GM11168 (cell line): Measurements from ENCODE around the gene OPRD1.
"Not testable (repeated sequence)": the region's sequence is repeated elsewhere in the genome, so short reads cannot be mapped to it uniquely, and the experiment has no call there.

ENCODE experiments used
- in situ Hi-C: fragments of 300-500 bp; cut with MboI; formaldehyde crosslinking; loops from one replicate; pipeline ENCODE4 v1.12.0; 2022; ENCODE audit warnings: low sequenced_read_pairs; ENCODE audit not compliant: unreplicated experiment

The OPRD1 gene

GRCh38 chr1:28835237-28835650 is 23.3 kb downstream of the OPRD1 start:
- in situ Hi-C loops: no loop called here

- in situ Hi-C loops: no loop called here
Observed at GRCh38 chr1:28836421-28836956, 24.5 kb downstream of the OPRD1 start.

GRCh38 chr1:28840928-28841544 is 29.1 kb downstream of the OPRD1 start:
- in situ Hi-C loops: no loop called here

- in situ Hi-C loops: no loop called here
Observed at GRCh38 chr1:28845786-28846543, 34.0 kb downstream of the OPRD1 start.

GRCh38 chr1:28847207-28847606 is 35.2 kb downstream of the OPRD1 start:
- in situ Hi-C loops: not testable (repeated sequence)

GRCh38 chr1:28848416-28848815 is 36.4 kb downstream of the OPRD1 start:
- in situ Hi-C loops: no loop called here

- in situ Hi-C loops: no loop called here
Observed at GRCh38 chr1:28853093-28853742, 41.2 kb downstream of the OPRD1 start.

GRCh38 chr1:28854406-28854805 is 42.4 kb downstream of the OPRD1 start:
- in situ Hi-C loops: not testable (repeated sequence)

- in situ Hi-C loops: no loop called here
Observed at GRCh38 chr1:28855046-28855445, 43.1 kb downstream of the OPRD1 start.

- in situ Hi-C loops: no loop called here
Observed at GRCh38 chr1:28855469-28855951, 43.5 kb downstream of the OPRD1 start.

- in situ Hi-C loops: no loop called here
Observed at GRCh38 chr1:28855969-28856368, 44.0 kb downstream of the OPRD1 start.

GRCh38 chr1:28860332-28861073 is 48.5 kb downstream of the OPRD1 start:
- in situ Hi-C loops: loop anchor here (10.0 kb wide), 1 partner anchor 346 kb away; no protein-coding TSS in a partner anchor

- in situ Hi-C loops: loop anchor here (10.0 kb wide), 1 partner anchor 348 kb away; no protein-coding TSS in a partner anchor
Observed at GRCh38 chr1:28862571-28863403, 50.8 kb downstream of the OPRD1 start.

GRCh38 chr1:28864695-28865094 is 52.7 kb downstream of the OPRD1 start:
- in situ Hi-C loops: loop anchor here (5.0 to 10.0 kb wide), 2 partner anchors 82 to 350 kb away; no protein-coding TSS in a partner anchor

GRCh38 chr1:28865997-28866650 is 54.2 kb downstream of the OPRD1 start:
- in situ Hi-C loops: loop anchor here (5.0 to 10.0 kb wide), 2 partner anchors 84 to 351 kb away; no protein-coding TSS in a partner anchor

GRCh38 chr1:28867850-28868249 is 55.9 kb downstream of the OPRD1 start:
- in situ Hi-C loops: loop anchor here (5.0 to 10.0 kb wide), 2 partner anchors 86 to 353 kb away; no protein-coding TSS in a partner anchor

- in situ Hi-C loops: loop anchor here (5.0 to 10.0 kb wide), 2 partner anchors 88 to 355 kb away; no protein-coding TSS in a partner anchor
Observed at GRCh38 chr1:28869952-28870351, 58.0 kb downstream of the OPRD1 start.

- in situ Hi-C loops: no loop called here
Observed at GRCh38 chr1:28871631-28872401, 59.8 kb downstream of the OPRD1 start.
